ENCODE results near the gene NEU2. TPM values are rescaled to one million over a fixed set of nuclear protein-coding genes. Genes with fewer than 3 reads are reported as not detected.

NEU2 gene
- total and polyA plus RNA-seq, 10 of the 15 experiments (the other 5 are each of a cell fraction or from before 2014, with no cell fraction given), result not detected

DNA sequence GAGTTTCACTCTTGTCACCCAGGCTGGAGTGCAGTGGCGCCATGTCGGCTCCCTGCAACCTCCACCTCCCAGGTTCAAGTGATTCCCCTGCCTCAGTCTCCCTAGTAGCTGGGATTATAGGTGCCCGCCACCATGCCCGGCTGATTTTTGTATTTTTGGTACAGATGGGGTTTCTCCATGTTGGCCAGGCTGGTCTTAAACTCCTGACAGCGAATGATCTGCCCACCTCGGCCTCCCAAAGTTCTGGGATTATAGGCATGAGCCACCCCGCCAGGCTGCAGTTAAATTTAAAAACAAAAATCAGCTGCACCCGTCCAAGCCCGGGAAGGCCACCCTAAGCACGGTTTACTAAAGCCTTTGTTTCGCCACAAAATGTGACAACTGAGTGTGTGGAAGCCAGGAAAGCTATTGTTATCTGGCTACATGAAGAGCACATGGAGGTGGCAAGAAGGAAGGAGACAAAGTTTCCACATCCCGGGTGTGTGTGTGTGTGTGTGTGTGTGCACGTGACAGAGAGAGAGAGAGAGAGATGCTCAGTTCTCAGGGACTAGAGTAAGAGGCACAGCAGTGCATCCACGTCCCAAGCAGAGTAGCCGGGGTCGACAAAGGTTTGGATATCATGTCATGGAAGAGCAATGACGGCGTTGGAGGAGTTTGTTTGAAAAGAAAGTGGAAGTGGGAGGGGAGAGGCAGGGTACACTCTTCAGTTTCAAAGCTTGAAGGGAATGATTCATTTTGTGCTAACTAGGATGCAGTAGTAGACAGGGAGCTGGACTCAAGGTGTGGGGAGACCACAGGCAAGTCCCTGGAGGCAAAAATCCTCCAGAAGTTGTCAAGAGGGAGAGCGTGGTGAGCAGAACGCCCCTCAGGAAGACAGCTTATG, 47.7 kb downstream of the NEU2 start (continued):
- TF ChIP-seq, protein P1, sequence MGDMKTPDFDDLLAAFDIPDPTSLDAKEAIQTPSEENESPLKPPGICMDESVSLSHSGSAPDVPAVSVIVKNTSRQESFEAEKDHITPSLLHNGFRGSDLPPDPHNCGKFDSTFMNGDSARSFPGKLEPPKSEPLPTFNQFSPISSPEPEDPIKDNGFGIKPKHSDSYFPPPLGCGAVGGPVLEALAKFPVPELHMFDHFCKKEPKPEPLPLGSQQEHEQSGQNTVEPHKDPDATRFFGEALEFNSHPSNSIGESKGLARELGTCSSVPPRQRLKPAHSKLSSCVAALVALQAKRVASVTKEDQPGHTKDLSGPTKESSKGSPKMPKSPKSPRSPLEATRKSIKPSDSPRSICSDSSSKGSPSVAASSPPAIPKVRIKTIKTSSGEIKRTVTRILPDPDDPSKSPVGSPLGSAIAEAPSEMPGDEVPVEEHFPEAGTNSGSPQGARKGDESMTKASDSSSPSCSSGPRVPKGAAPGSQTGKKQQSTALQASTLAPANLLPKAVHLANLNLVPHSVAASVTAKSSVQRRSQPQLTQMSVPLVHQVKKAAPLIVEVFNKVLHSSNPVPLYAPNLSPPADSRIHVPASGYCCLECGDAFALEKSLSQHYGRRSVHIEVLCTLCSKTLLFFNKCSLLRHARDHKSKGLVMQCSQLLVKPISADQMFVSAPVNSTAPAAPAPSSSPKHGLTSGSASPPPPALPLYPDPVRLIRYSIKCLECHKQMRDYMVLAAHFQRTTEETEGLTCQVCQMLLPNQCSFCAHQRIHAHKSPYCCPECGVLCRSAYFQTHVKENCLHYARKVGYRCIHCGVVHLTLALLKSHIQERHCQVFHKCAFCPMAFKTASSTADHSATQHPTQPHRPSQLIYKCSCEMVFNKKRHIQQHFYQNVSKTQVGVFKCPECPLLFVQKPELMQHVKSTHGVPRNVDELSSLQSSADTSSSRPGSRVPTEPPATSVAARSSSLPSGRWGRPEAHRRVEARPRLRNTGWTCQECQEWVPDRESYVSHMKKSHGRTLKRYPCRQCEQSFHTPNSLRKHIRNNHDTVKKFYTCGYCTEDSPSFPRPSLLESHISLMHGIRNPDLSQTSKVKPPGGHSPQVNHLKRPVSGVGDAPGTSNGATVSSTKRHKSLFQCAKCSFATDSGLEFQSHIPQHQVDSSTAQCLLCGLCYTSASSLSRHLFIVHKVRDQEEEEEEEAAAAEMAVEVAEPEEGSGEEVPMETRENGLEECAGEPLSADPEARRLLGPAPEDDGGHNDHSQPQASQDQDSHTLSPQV (IDR thresholded peaks at IDR 0.05), result peak; percentile 53; the same call in 1 of the 2 replicates
- TF ChIP-seq GABPA (IDR thresholded peaks at IDR 0.05; ENCODE audit: low read depth), result no peak
- no peak for TF ChIP-seq ZZZ3 (IDR thresholded peaks at IDR 0.05; ENCODE audit: control insufficient read depth, insufficient read length, low read depth)
- no peak for TF ChIP-seq MXI1 (IDR thresholded peaks at IDR 0.05; ENCODE audit: low read depth, low read length)
- TF ChIP-seq GATAD2B (conservative IDR thresholded peaks at IDR 0.05; ENCODE audit: low read depth), result no peak
- no peak for TF ChIP-seq RBBP5 (conservative IDR thresholded peaks at IDR 0.05)
- TF ChIP-seq, protein P2, sequence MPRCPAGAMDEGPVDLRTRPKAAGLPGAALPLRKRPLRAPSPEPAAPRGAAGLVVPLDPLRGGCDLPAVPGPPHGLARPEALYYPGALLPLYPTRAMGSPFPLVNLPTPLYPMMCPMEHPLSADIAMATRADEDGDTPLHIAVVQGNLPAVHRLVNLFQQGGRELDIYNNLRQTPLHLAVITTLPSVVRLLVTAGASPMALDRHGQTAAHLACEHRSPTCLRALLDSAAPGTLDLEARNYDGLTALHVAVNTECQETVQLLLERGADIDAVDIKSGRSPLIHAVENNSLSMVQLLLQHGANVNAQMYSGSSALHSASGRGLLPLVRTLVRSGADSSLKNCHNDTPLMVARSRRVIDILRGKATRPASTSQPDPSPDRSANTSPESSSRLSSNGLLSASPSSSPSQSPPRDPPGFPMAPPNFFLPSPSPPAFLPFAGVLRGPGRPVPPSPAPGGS (IDR thresholded peaks at IDR 0.05; ENCODE audit: borderline replicate concordance, insufficient read depth, low read depth, low read length, poor library complexity, severe bottlenecking), result no peak
- peak; percentile 73; the same call in 1 of the 2 replicates for TF ChIP-seq SPI1 (IDR thresholded peaks at IDR 0.05; ENCODE audit: borderline replicate concordance, insufficient read depth, low read depth, low read length)
- TF ChIP-seq, protein P3, sequence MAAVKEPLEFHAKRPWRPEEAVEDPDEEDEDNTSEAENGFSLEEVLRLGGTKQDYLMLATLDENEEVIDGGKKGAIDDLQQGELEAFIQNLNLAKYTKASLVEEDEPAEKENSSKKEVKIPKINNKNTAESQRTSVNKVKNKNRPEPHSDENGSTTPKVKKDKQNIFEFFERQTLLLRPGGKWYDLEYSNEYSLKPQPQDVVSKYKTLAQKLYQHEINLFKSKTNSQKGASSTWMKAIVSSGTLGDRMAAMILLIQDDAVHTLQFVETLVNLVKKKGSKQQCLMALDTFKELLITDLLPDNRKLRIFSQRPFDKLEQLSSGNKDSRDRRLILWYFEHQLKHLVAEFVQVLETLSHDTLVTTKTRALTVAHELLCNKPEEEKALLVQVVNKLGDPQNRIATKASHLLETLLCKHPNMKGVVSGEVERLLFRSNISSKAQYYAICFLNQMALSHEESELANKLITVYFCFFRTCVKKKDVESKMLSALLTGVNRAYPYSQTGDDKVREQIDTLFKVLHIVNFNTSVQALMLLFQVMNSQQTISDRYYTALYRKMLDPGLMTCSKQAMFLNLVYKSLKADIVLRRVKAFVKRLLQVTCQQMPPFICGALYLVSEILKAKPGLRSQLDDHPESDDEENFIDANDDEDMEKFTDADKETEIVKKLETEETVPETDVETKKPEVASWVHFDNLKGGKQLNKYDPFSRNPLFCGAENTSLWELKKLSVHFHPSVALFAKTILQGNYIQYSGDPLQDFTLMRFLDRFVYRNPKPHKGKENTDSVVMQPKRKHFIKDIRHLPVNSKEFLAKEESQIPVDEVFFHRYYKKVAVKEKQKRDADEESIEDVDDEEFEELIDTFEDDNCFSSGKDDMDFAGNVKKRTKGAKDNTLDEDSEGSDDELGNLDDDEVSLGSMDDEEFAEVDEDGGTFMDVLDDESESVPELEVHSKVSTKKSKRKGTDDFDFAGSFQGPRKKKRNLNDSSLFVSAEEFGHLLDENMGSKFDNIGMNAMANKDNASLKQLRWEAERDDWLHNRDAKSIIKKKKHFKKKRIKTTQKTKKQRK (IDR thresholded peaks at IDR 0.05; ENCODE audit: low read depth, low read length), result no peak
- TF ChIP-seq, protein P4, sequence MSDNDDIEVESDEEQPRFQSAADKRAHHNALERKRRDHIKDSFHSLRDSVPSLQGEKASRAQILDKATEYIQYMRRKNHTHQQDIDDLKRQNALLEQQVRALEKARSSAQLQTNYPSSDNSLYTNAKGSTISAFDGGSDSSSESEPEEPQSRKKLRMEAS (IDR thresholded peaks at IDR 0.05; ENCODE audit: low read depth, low read length), result peak; percentile 38; the same call in 1 of the 2 replicates
- TF ChIP-seq BHLHE40 (IDR thresholded peaks at IDR 0.05; ENCODE audit: borderline replicate concordance in 1 of 2, low read depth in 2 of 2, low read length in 1 of 2), result peak; percentile 88 to 93
- peak; percentile 90 for TF ChIP-seq HDGF (IDR thresholded peaks at IDR 0.05)
- no peak for TF ChIP-seq EGR1 (IDR thresholded peaks at IDR 0.05; ENCODE audit: borderline replicate concordance in 1 of 2, low read depth in 2 of 2, low read length in 2 of 2)
- no peak for TF ChIP-seq KAT2A (conservative IDR thresholded peaks at IDR 0.05; ENCODE audit: control insufficient read depth, low read depth, low read length)
